PC-3 (cell line): Measurements from ENCODE around the gene FLYWCH2. TPM values are rescaled to one million over a fixed set of nuclear protein-coding genes. Genes with fewer than 3 reads are reported as not detected.

Experiments
- ATAC-seq: fragments of 200-7000 bp; cut with Tn5 transposase; 2 replicates; pipeline ENCODE4 v1.9.1; 2020; ENCODE audit warnings: mild to moderate bottlenecking, moderate library complexity
- BruUV-seq: library from RNA; stranded (reverse); fragments of 400-500 nt; replicated peaks from 2 replicates; lab custom pipeline; 2021; lab: Mats Ljungman, UMichigan
- CTCF ChIA-PET: fragments of 300-600 bp; sonication (Branson Sonifier 250); formaldehyde crosslinking; loops from one replicate; lab custom pipeline; 2022; ENCODE audit warnings: antibody characterized with exemption; lab: Charles Lee
- POLR2A ChIA-PET: fragments of 300-600 bp; sonication (Branson Sonifier 250); formaldehyde crosslinking; loops from one replicate; lab custom pipeline; 2022; ENCODE audit warnings: antibody characterized with exemption; ENCODE audit not compliant: unreplicated experiment; lab: Charles Lee
- DNase-seq: peaks from one replicate; pipeline ENCODE4 v3.0.0-alpha.2; 2015
- H2AFZ ChIP-seq: fragments of 300-600 bp; sonication (generic); 2 replicates; pipeline ENCODE4 v1.6.0; 2016; ENCODE audit warnings: antibody characterized with exemption, low read length
- H3F3A ChIP-seq: fragments of 300-600 bp; sonication (generic); one replicate; pipeline ENCODE4 v1.6.0; 2017; ENCODE audit warnings: antibody characterized with exemption, low read length, control low read depth, mild to moderate bottlenecking; ENCODE audit not compliant: unreplicated experiment
- H3K27ac ChIP-seq: fragments of 300-600 bp; sonication (generic); 2 replicates; pipeline ENCODE4 v1.5.1; 2016; ENCODE audit warnings: mild to moderate bottlenecking, low read length
- H3K27me3 ChIP-seq: fragments of 300-600 bp; sonication (generic); 2 replicates; pipeline ENCODE4 v1.6.1; 2016; ENCODE audit warnings: low read length, mixed read lengths
- H3K36me3 ChIP-seq: fragments of 300-600 bp; sonication (generic); 2 replicates; pipeline ENCODE4 v1.6.1; 2016; ENCODE audit warnings: low read depth, mixed run types, low read length, mixed read lengths
- H3K4me1 ChIP-seq: fragments of 300-600 bp; sonication (generic); 2 replicates; pipeline ENCODE4 v1.5.1; 2016; ENCODE audit warnings: low read length; ENCODE audit not compliant: insufficient read depth
- H3K4me2 ChIP-seq: fragments of 300-600 bp; sonication (generic); 2 replicates; pipeline ENCODE4 v1.6.0; 2016; ENCODE audit warnings: low read length
- H3K4me3 ChIP-seq: fragments of 300-600 bp; sonication (generic); 2 replicates; pipeline ENCODE4 v1.5.1; 2016; ENCODE audit warnings: mild to moderate bottlenecking, low read length, mixed read lengths
- H3K79me2 ChIP-seq: fragments of 300-600 bp; sonication (generic); 2 replicates; pipeline ENCODE4 v1.6.1; 2017; ENCODE audit warnings: low read length, mixed read lengths
- H3K9ac ChIP-seq: fragments of 300-600 bp; sonication (generic); 2 replicates; pipeline ENCODE4 v1.6.0; 2016; ENCODE audit warnings: mild to moderate bottlenecking, low read length
- H3K9me2 ChIP-seq: fragments of 300-600 bp; sonication (generic); replicated peaks from 2 replicates; pipeline ENCODE4 v1.6.1; 2016; ENCODE audit warnings: mixed run types, low read length, mixed read lengths
- H3K9me3 ChIP-seq: fragments of 300-600 bp; sonication (generic); 2 replicates; pipeline ENCODE4 v1.6.1; 2016; ENCODE audit warnings: low read length, mixed read lengths
- H4K20me1 ChIP-seq: fragments of 300-600 bp; sonication (generic); 2 replicates; pipeline ENCODE4 v1.6.1; 2016; ENCODE audit warnings: low read length, mixed read lengths
- EZH2 ChIP-seq: fragments of 300-600 bp; sonication (generic); IDR thresholded peaks from one replicate; pipeline ENCODE4 v1.6.1; 2017; ENCODE audit warnings: antibody characterized with exemption, mild to moderate bottlenecking, low read length; ENCODE audit not compliant: unreplicated experiment
- EZH2phosphoT487 ChIP-seq: fragments of 300-600 bp; sonication (generic); IDR thresholded peaks from 2 replicates; pipeline ENCODE4 v1.6.1; 2018; ENCODE audit warnings: mild to moderate bottlenecking, antibody characterized with exemption, low read length, borderline replicate concordance
- intact Hi-C: fragments of 100-400 bp; cut with micrococcal nuclease; formaldehyde crosslinking; loops from 2 replicates; pipeline ENCODE4 v1.9.0; 2023
- total RNA-seq: library from RNA; depleted of rRNA; stranded (reverse); fragments of >200 nt; gene quantifications from 2 replicates; pipeline ENCODE4 v1.2.3, GENCODE V29; 2014
- TF ChIP-seq, protein P1 (sequence below): fragments of 300-600 bp; sonication (generic); conservative IDR thresholded peaks from 2 replicates; pipeline ENCODE4 v1.5.1; 2017; ENCODE audit warnings: antibody characterized with exemption, low read depth, mild to moderate bottlenecking, low read length

FLYWCH2 gene
- total RNA-seq, 1 experiment from 2014 or later = 100 TPM

DNA sequence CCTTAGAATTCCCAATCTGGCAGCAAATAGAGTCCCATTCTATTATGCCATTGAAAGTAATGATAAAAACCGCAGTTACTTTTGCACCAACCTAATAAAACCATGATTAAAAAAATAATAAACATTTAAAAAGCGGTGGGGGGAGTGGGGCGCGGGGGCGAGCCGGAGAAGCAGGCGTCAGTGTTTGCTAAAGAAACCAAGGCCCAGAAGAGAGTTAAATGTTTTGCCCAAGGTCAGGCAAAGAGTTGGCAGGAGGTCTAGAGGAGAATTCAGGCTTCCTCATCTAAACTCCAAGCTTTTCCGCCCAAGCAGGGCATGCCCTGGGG is 15.4 kb upstream of the FLYWCH2 start:
- CTCF ChIA-PET = interaction anchor here (0.6 to 1.8 kb wide), 5 partner anchors 13 to 91 kb away, joined by 3 to 22 read pairs (median 5); no protein-coding TSS in a partner anchor
- no TSS peak for BruUV-seq
- H3K9me2 ChIP-seq = no peaks in the 10 kb centered on the region
- DNase-seq (no peak), ATAC-seq (no peak)
- peak overlapping the region; percentile 98 for H3K27ac ChIP-seq
- peak overlapping the region; percentile 94 for H3K9ac ChIP-seq
- H3K79me2 ChIP-seq = no peaks in the 10 kb centered on the region
- no peaks in the 10 kb centered on the region for H3K9me3 ChIP-seq
- peak overlapping the region; percentile 71 for H3K4me3 ChIP-seq
- intact Hi-C loops = no loop called here
- TF ChIP-seq EZH2 (no peak), EZH2phosphoT487 (no peak)
- TF ChIP-seq, protein P1, sequence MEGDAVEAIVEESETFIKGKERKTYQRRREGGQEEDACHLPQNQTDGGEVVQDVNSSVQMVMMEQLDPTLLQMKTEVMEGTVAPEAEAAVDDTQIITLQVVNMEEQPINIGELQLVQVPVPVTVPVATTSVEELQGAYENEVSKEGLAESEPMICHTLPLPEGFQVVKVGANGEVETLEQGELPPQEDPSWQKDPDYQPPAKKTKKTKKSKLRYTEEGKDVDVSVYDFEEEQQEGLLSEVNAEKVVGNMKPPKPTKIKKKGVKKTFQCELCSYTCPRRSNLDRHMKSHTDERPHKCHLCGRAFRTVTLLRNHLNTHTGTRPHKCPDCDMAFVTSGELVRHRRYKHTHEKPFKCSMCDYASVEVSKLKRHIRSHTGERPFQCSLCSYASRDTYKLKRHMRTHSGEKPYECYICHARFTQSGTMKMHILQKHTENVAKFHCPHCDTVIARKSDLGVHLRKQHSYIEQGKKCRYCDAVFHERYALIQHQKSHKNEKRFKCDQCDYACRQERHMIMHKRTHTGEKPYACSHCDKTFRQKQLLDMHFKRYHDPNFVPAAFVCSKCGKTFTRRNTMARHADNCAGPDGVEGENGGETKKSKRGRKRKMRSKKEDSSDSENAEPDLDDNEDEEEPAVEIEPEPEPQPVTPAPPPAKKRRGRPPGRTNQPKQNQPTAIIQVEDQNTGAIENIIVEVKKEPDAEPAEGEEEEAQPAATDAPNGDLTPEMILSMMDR = no peak
- H3F3A ChIP-seq = peaks cover 5% of the 10 kb centered on the region
- no peaks in the 10 kb centered on the region for H3K36me3 ChIP-seq
- H2AFZ ChIP-seq = peak overlapping the region; percentile 78
- no peaks in the 10 kb centered on the region for H3K27me3 ChIP-seq
- POLR2A ChIA-PET = no interaction called here
- peak overlapping the region; percentile 80 for H3K4me2 ChIP-seq
- H4K20me1 ChIP-seq = no peaks in the 10 kb centered on the region
- peaks cover 7% of the 10 kb centered on the region; the same call in 1 of the 2 replicates for H3K4me1 ChIP-seq

DNA sequence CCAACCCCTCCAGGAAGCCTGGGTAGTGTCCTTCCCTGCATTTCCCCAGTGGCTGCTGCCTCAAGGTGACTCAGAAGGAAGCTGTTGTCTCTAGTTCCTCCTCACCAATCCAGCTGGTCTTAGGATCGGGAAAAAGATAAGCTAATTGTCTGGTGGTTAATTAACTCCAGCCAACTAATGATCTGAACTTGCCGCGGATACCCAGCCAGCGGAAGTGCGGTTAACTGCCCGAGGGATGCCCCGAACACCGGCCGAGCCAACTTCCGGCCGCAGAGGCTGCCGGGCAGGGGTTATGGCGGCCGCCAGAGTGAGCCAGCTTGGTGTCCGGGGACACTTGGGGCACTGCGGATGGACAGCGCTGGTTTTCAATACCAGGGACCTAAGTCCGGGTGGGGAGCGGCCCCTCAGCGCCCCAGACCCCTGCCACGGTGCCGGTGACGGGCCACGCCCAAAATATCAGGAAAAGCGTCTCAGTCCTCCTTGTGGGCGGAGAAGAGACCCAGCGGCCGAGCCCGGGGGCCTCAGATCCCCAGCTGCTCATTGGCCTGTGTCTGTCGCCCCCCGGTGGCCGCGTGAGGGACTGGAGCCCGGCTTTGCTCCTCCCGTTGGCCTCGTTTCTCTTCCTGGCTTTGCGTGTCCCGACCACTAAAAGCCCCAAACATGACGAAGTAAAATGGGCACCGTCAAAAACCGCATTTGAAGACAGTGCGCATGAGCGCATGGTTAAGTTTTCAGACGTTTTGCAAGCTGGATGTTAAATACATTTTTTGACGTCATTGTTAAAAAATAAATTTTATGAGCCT is 14.8 kb upstream of the FLYWCH2 start:
- Histone ChIP-seq H3K4me3 (peak overlapping the region; percentile 71), H4K20me1 (no peaks in the 10 kb centered on the region), H2AFZ (peak overlapping the region; percentile 78), H3F3A (peaks cover 5% of the 10 kb centered on the region), H3K9me3 (no peaks in the 10 kb centered on the region), H3K4me1 (peaks cover 7% of the 10 kb centered on the region; the same call in 1 of the 2 replicates), H3K79me2 (no peaks in the 10 kb centered on the region), H3K4me2 (peak overlapping the region; percentile 80), H3K9me2 (no peaks in the 10 kb centered on the region), H3K27ac (peak overlapping the region; percentile 98), H3K27me3 (no peaks in the 10 kb centered on the region), H3K9ac (peak overlapping the region; percentile 94), H3K36me3 (no peaks in the 10 kb centered on the region)
- ATAC-seq (peak; percentile 95), DNase-seq (peak; percentile 88)
- CTCF ChIA-PET = interaction anchor here (0.6 to 1.8 kb wide), 6 partner anchors 10 to 92 kb away, joined by 3 to 22 read pairs (median 4); partner anchors contain the start of gene PRSS22
- TF ChIP-seq EZH2phosphoT487 (no peak), EZH2 (no peak)
- TF ChIP-seq, protein P1 = peak; percentile 86
- POLR2A ChIA-PET = interaction anchor here (0.7 kb wide), 1 partner anchor 143 kb away, joined by 3 read pairs; no protein-coding TSS in a partner anchor
- intact Hi-C loops = loop anchor here (1.0 kb wide), 2 partner anchors 14 to 29 kb away; no protein-coding TSS in a partner anchor
- BruUV-seq = TSS peak; percentile 99
